Natural killer cell (primary cell): ENCODE data around the gene CLECL1. TPM values are rescaled to one million over a fixed set of nuclear protein-coding genes. Genes with fewer than 3 reads are reported as not detected.

Source experiments
- ATAC-seq, 3 donors: fragments of 150-1000 bp in 2 of 3; fragments of 200-7000 bp in 1 of 3; cut with Tn5 transposase; 1 replicate in 1 of 3; 2 replicates in 2 of 3; pipeline ENCODE4 v1.10.0; 2021; ENCODE audit warnings: mild to moderate bottlenecking in 2 of 3, moderate library complexity in 2 of 3
- DNase-seq, 2 donors: peaks; one replicate each; pipeline versions ENCODE4 v3.0.0 to v3.0.0-alpha.2; 2013 to 2021; ENCODE audit warnings: mixed read lengths in 1 of 2
- H3K27ac ChIP-seq: one replicate; pipeline ENCODE4 v1.5.1; 2013; ENCODE audit warnings: mild to moderate bottlenecking, low read length
- H3K27me3 ChIP-seq: one replicate; pipeline ENCODE4 v1.6.1; 2013; ENCODE audit warnings: low read length; ENCODE audit not compliant: control insufficient read depth, insufficient read depth
- H3K36me3 ChIP-seq: one replicate; pipeline ENCODE4 v1.6.1; 2013; ENCODE audit warnings: low read length; ENCODE audit not compliant: control insufficient read depth, insufficient read depth
- H3K4me1 ChIP-seq: one replicate; pipeline ENCODE4 v1.6.1; 2013; ENCODE audit warnings: low read length; ENCODE audit not compliant: control insufficient read depth, insufficient read depth
- H3K4me3 ChIP-seq: one replicate; pipeline ENCODE4 v1.5.1; 2013; ENCODE audit warnings: low read length
- H3K9me3 ChIP-seq: one replicate; pipeline ENCODE4 v1.6.1; 2013; ENCODE audit warnings: low read length; ENCODE audit not compliant: control insufficient read depth, insufficient read depth
- H3K27ac Mint-ChIP-seq, 2 donors: one replicate each; pipeline ENCODE4 v1.8.0; 2022; ENCODE audit warnings: mild to moderate bottlenecking in 2 of 2, mixed read lengths in 2 of 2, moderate library complexity in 1 of 2
- H3K27me3 Mint-ChIP-seq, 2 donors: one replicate each; pipeline ENCODE4 v1.8.0; 2022; ENCODE audit warnings: low read depth in 2 of 2, mixed read lengths in 2 of 2
- H3K36me3 Mint-ChIP-seq: one replicate; pipeline ENCODE4 v1.8.0; 2022; ENCODE audit warnings: mixed read lengths
- H3K4me1 Mint-ChIP-seq, 2 donors: one replicate each; pipeline ENCODE4 v1.8.0; 2022; ENCODE audit warnings: mixed read lengths in 2 of 2
- H3K4me3 Mint-ChIP-seq: one replicate; pipeline ENCODE4 v1.8.0; 2022; ENCODE audit warnings: mild to moderate bottlenecking, moderate library complexity, mixed read lengths
- H3K9me3 Mint-ChIP-seq, 2 donors: one replicate each; pipeline ENCODE4 v1.8.0; 2022; ENCODE audit warnings: mixed read lengths in 2 of 2
- CTCF ChIP-seq: fragments of 200-600 bp; IDR thresholded peaks from one replicate; pipeline ENCODE4 v1.8.0; 2022; ENCODE audit warnings: antibody characterized with exemption
- WGBS: methylation state at CpG from one replicate; pipeline ENCODE4 v1.1.7; 2013; ENCODE audit warnings: missing lambda C conversion rate; ENCODE audit not compliant: insufficient coverage; 5-methylcytosine and 5-hydroxymethylcytosine counted together
- intact Hi-C: fragments of 100-400 bp; cut with micrococcal nuclease; formaldehyde crosslinking; loops from one replicate; pipeline ENCODE4 v1.14.2; 2022
- total RNA-seq, 4 donors: library from RNA; stranded (reverse); fragments of 120-200 nt in 1 of 4; gene quantifications; one replicate each; pipeline versions ENCODE4 v1.2.3 to v1.2.4, GENCODE V29; 2013 to 2022

Gene CLECL1
- total RNA-seq, 3 donors from 2014 or later (not counting 1 experiment from before 2014, with no cell fraction given): 0.64 to 1.5 (median 0.72) TPM

GRCh38 chr12:9756706-9757105 is 23.8 kb upstream of the CLECL1 start:
- peak in 1 of 2 donors; percentile 28 for DNase-seq
- H3K27me3 ChIP-seq: no peaks in the 10 kb centered on the region
- H3K9me3 ChIP-seq: no peaks in the 10 kb centered on the region
- H3K4me1 ChIP-seq: peaks cover 9% of the 10 kb centered on the region
- H3K36me3 Mint-ChIP-seq: peaks cover 54% of the 10 kb centered on the region
- H3K27me3 Mint-ChIP-seq: no peaks in the 10 kb centered on the region
- H3K4me3 ChIP-seq: peak overlapping the region; percentile 0
- TF ChIP-seq CTCF: no peak
- 76% methylated on average over 5 of the region's 5 CpGs for WGBS
- H3K27ac Mint-ChIP-seq: peak overlapping the region; percentile 93 to 100
- peaks cover 60 to 78% of the 10 kb centered on the region in 2 donors for H3K4me1 Mint-ChIP-seq
- peak overlapping the region; percentile 39 for H3K27ac ChIP-seq
- intact Hi-C loops: no loop called here
- H3K9me3 Mint-ChIP-seq: no peaks in the 10 kb centered on the region
- peaks cover 52% of the 10 kb centered on the region for H3K36me3 ChIP-seq
- no peak for ATAC-seq
- H3K4me3 Mint-ChIP-seq: peak overlapping the region; percentile 86

- no peaks in the 10 kb centered on the region for H3K27me3 Mint-ChIP-seq
- WGBS: 14% methylated on average over 1 of the region's 2 CpGs
- Histone ChIP-seq H3K36me3 (peaks cover 52% of the 10 kb centered on the region), H3K4me1 (peaks cover 14% of the 10 kb centered on the region), H3K9me3 (no peaks in the 10 kb centered on the region), H3K27me3 (no peaks in the 10 kb centered on the region), H3K27ac (no peak overlapping the region), H3K4me3 (no peak overlapping the region)
- no peak for TF ChIP-seq CTCF
- H3K9me3 Mint-ChIP-seq: no peaks in the 10 kb centered on the region
- DNase-seq (peak in 1 of 2 donors; percentile 33), ATAC-seq (no peak)
- H3K4me1 Mint-ChIP-seq: peaks cover 59 to 78% of the 10 kb centered on the region in 2 donors
- intact Hi-C loops: no loop called here
- H3K27ac Mint-ChIP-seq: peak overlapping the region; percentile 93 to 100
- peak overlapping the region; percentile 86 for H3K4me3 Mint-ChIP-seq
- peaks cover 58% of the 10 kb centered on the region for H3K36me3 Mint-ChIP-seq
These were observed 23.3 kb upstream of the CLECL1 start for GRCh38 chr12:9756170-9756569.

- DNase-seq (no peak), ATAC-seq (no peak)
- intact Hi-C loops: no loop called here
- Histone ChIP-seq H3K4me3 (no peak overlapping the region), H3K27me3 (no peaks in the 10 kb centered on the region), H3K9me3 (no peaks in the 10 kb centered on the region), H3K27ac (no peak overlapping the region), H3K36me3 (peaks cover 52% of the 10 kb centered on the region), H3K4me1 (peaks cover 16% of the 10 kb centered on the region)
- TF ChIP-seq CTCF: no peak
- H3K9me3 Mint-ChIP-seq: no peaks in the 10 kb centered on the region
- WGBS: no CpG with 5 or more reads among the region's 2 CpGs
- H3K4me3 Mint-ChIP-seq: peak overlapping the region; percentile 87
- peaks cover 58% of the 10 kb centered on the region for H3K36me3 Mint-ChIP-seq
- no peaks in the 10 kb centered on the region for H3K27me3 Mint-ChIP-seq
- H3K4me1 Mint-ChIP-seq: peaks cover 55 to 73% of the 10 kb centered on the region in 2 donors
- peak overlapping the region; percentile 40 to 100 for H3K27ac Mint-ChIP-seq
These were observed 22.7 kb upstream of the CLECL1 start for GRCh38 chr12:9755567-9755966.

GRCh38 chr12:9755035-9755434 is 22.1 kb upstream of the CLECL1 start:
- Mint-ChIP-seq H3K27ac (peak overlapping the region; percentile 40 to 100), H3K4me1 (peaks cover 57 to 73% of the 10 kb centered on the region in 2 donors), H3K27me3 (no peaks in the 10 kb centered on the region), H3K36me3 (peaks cover 54% of the 10 kb centered on the region), H3K4me3 (peak overlapping the region; percentile 87), H3K9me3 (no peaks in the 10 kb centered on the region)
- no peak for ATAC-seq
- H3K27ac ChIP-seq: no peak overlapping the region
- no peak overlapping the region for H3K4me3 ChIP-seq
- no peaks in the 10 kb centered on the region for H3K27me3 ChIP-seq
- H3K4me1 ChIP-seq: peaks cover 18% of the 10 kb centered on the region
- no peak for DNase-seq
- H3K36me3 ChIP-seq: peaks cover 52% of the 10 kb centered on the region
- H3K9me3 ChIP-seq: no peaks in the 10 kb centered on the region
- TF ChIP-seq CTCF: no peak
- intact Hi-C loops: no loop called here
